ENCODE data around the gene PRMT7. TPM values are rescaled to one million over a fixed set of nuclear protein-coding genes. Genes with fewer than 3 reads are reported as not detected.

The PRMT7 gene
- total and polyA plus RNA-seq, 2 of the 8 experiments (the other 6 are each of a cell fraction or from before 2014, with no cell fraction given): 48.2 to 49.3 TPM

DNA sequence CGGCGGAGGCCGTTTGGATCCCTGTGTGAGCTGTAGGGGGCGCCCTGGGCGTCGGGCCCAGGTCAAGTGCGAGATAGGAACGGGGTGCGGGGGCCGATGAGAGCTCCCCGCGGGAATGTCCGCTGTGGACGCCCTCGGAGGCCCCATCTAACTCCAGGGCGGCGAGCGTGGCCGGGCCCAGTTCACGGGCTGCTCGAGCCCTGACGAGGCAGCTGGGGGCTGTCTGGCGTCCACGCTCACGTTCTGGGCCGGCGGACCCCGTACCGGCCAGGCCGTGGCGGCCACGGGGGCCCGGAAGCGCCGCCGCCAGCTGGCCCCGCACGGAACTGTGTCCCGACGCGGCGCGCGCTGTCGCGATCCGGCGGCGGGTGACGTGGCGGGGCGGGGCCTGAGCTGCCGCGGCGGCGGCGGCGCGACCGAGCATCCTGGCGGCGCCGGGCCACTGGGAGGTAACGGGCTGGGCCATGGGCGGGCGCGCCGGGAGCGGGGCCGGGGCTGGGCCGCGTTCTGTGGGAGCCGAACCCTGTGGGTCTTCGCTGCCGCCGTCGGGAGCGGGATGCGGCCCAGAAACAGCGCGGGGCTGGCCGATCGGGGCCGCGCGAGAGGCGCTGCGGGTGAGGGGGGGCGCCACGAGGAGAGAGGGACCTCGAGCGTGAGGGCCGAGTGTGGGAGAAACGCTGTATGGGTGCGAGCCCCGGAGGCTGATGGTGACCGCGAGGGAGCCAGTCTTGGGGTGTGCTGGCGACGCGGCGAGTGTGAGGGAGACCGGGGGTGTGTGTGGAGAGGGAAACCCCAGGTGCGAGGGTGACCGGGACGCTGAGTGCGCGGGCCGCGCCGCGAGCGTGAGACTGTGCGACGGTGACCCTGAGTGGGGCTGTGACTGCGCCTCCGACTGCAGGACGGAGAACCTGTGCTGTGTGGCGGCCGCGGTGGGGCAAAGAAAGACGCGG is 46.4 kb upstream of the PRMT7 start, which contains the start of gene SLC7A6 (continued):
- TF ChIP-seq GTF2F1 (IDR thresholded peaks at IDR 0.05; ENCODE audit: borderline replicate concordance, low read depth, low read length) (no peak), BACH1 (IDR thresholded peaks at IDR 0.05; ENCODE audit: low read length) (peak; percentile 73), EGR1 (IDR thresholded peaks at IDR 0.05; ENCODE audit: borderline replicate concordance, low read depth, low read length) (no peak), ASH2L (IDR thresholded peaks at IDR 0.05; ENCODE audit: low read length) (peak; percentile 36), RFX5 (IDR thresholded peaks at IDR 0.05; ENCODE audit: borderline replicate concordance, low read depth, low read length) (no peak), KDM1A (IDR thresholded peaks at IDR 0.05; ENCODE audit: borderline replicate concordance, low read length) (no peak), BRCA1 (IDR thresholded peaks at IDR 0.05; ENCODE audit: low read depth, low read length) (no peak), JUND (IDR thresholded peaks at IDR 0.05; ENCODE audit: low read length) (no peak), POLR2AphosphoS5 (IDR thresholded peaks at IDR 0.05; ENCODE audit: low read depth, low read length) (peak; percentile 53; the same call in 1 of the 2 replicates), CHD1 (IDR thresholded peaks at IDR 0.05; ENCODE audit: low read depth, low read length) (no peak), CREB1 (IDR thresholded peaks at IDR 0.05) (peak; percentile 64; the same call in 1 of the 2 replicates), RXRA (IDR thresholded peaks at IDR 0.05; ENCODE audit: insufficient read depth, low read depth, low read length) (no peak), SUZ12 (IDR thresholded peaks at IDR 0.05; ENCODE audit: low read length) (no peak; the same call in 1 of the 2 replicates), PHF8 (conservative IDR thresholded peaks at IDR 0.05; ENCODE audit: low read depth, low read length) (peak; percentile 71), TEAD4 (IDR thresholded peaks at IDR 0.05; ENCODE audit: low read depth, low read length) (no peak), SRF (IDR thresholded peaks at IDR 0.05; ENCODE audit: low read depth, low read length) (no peak), RBBP5 (IDR thresholded peaks at IDR 0.05; ENCODE audit: borderline replicate concordance, low read depth, low read length) (no peak; the same call in 1 of the 2 replicates), CTBP2 (IDR thresholded peaks at IDR 0.05; ENCODE audit: borderline replicate concordance, insufficient read depth, insufficient read length, low read length) (no peak), KDM5A (IDR thresholded peaks at IDR 0.05; ENCODE audit: low read length) (no peak), CHD2 (IDR thresholded peaks at IDR 0.05; ENCODE audit: low read length) (no peak), RAD21 (IDR thresholded peaks at IDR 0.05 in 1 of 2, conservative IDR thresholded peaks at IDR 0.05 in 1 of 2; ENCODE audit: low read depth in 2 of 2, low read length in 2 of 2) (peak in 1 of 2 experiments; percentile 41; a peak in 2 of 4 replicates), MAX (IDR thresholded peaks at IDR 0.05) (peak; percentile 30; the same call in 1 of the 2 replicates)
